ENCODE data around the gene STK32A. TPM values are rescaled to one million over a fixed set of nuclear protein-coding genes. Genes with fewer than 3 reads are reported as not detected.
"Not testable (repeated sequence)": the region's sequence is repeated elsewhere in the genome, so short reads cannot be mapped to it uniquely, and the experiment has no call there.

STK32A gene
- total RNA-seq, 1 donor from 2014 or later: 0.28 TPM

- no peaks in the 10 kb centered on the region for H3K27me3 Mint-ChIP-seq (ENCODE audit: low read depth)
- H3K27ac Mint-ChIP-seq (ENCODE audit: unreplicated experiment): no peak overlapping the region
- no peak for TF ChIP-seq CTCF (conservative IDR thresholded peaks at IDR 0.05)
- H3K9me3 Mint-ChIP-seq: no peaks in the 10 kb centered on the region
- H3K4me1 Mint-ChIP-seq: peaks cover 8% of the 10 kb centered on the region
- no peak overlapping the region for H3K4me3 Mint-ChIP-seq
- no peak for DNase-seq (ENCODE audit: low read depth, low spot score)
- no peaks in the 10 kb centered on the region for H3K36me3 Mint-ChIP-seq (ENCODE audit: low read depth)
Measured at GRCh38 chr5:147359581-147359980, 124.8 kb downstream of the STK32A start.

- no peak overlapping the region for H3K4me3 Mint-ChIP-seq
- no peaks in the 10 kb centered on the region for H3K27me3 Mint-ChIP-seq (ENCODE audit: low read depth)
- no peak for DNase-seq (ENCODE audit: low read depth, low spot score)
- peaks cover 8% of the 10 kb centered on the region for H3K4me1 Mint-ChIP-seq
- no peaks in the 10 kb centered on the region for H3K9me3 Mint-ChIP-seq
- H3K36me3 Mint-ChIP-seq (ENCODE audit: low read depth): no peaks in the 10 kb centered on the region
- TF ChIP-seq CTCF (conservative IDR thresholded peaks at IDR 0.05): no peak
- H3K27ac Mint-ChIP-seq (ENCODE audit: unreplicated experiment): peak overlapping the region; percentile 20
Measured at GRCh38 chr5:147360816-147361215, 126.0 kb downstream of the STK32A start.

- Mint-ChIP-seq H3K36me3 (ENCODE audit: low read depth) (no peaks in the 10 kb centered on the region), H3K27me3 (ENCODE audit: low read depth) (no peaks in the 10 kb centered on the region), H3K9me3 (no peaks in the 10 kb centered on the region), H3K4me3 (no peak overlapping the region), H3K27ac (ENCODE audit: unreplicated experiment) (no peak overlapping the region), H3K4me1 (peaks cover 8% of the 10 kb centered on the region)
- TF ChIP-seq CTCF (conservative IDR thresholded peaks at IDR 0.05): no peak
- DNase-seq (ENCODE audit: low read depth, low spot score): no peak
Measured at GRCh38 chr5:147361441-147362175, 126.8 kb downstream of the STK32A start.

- H3K27ac Mint-ChIP-seq (ENCODE audit: unreplicated experiment): not testable (repeated sequence)
Measured at GRCh38 chr5:147367381-147367780, 132.6 kb downstream of the STK32A start.

GRCh38 chr5:147369742-147370374, 135.0 kb downstream of the STK32A start:
- H3K36me3 Mint-ChIP-seq (ENCODE audit: low read depth): no peaks in the 10 kb centered on the region
- no peaks in the 10 kb centered on the region for H3K27me3 Mint-ChIP-seq (ENCODE audit: low read depth)
- H3K4me3 Mint-ChIP-seq: no peak overlapping the region
- no peak for DNase-seq (ENCODE audit: low read depth, low spot score)
- no peaks in the 10 kb centered on the region for H3K4me1 Mint-ChIP-seq
- TF ChIP-seq CTCF (conservative IDR thresholded peaks at IDR 0.05): peak; percentile 71
- H3K27ac Mint-ChIP-seq (ENCODE audit: unreplicated experiment): no peak overlapping the region
- H3K9me3 Mint-ChIP-seq: no peaks in the 10 kb centered on the region

More at GRCh38 chr5:147367381-147367780, 132.6 kb downstream of the STK32A start:
- not testable (repeated sequence) for DNase-seq (ENCODE audit: low read depth, low spot score); H3K4me1 Mint-ChIP-seq; H3K4me3 Mint-ChIP-seq; H3K9me3 Mint-ChIP-seq; H3K27me3 Mint-ChIP-seq (ENCODE audit: low read depth); H3K36me3 Mint-ChIP-seq (ENCODE audit: low read depth)

GRCh38 chr5:147371290-147371689, 136.5 kb downstream of the STK32A start:
- Mint-ChIP-seq H3K9me3 (no peaks in the 10 kb centered on the region), H3K27me3 (ENCODE audit: low read depth) (no peaks in the 10 kb centered on the region), H3K4me1 (no peaks in the 10 kb centered on the region), H3K4me3 (no peak overlapping the region), H3K27ac (ENCODE audit: unreplicated experiment) (no peak overlapping the region), H3K36me3 (ENCODE audit: low read depth) (no peaks in the 10 kb centered on the region)
- DNase-seq (ENCODE audit: low read depth, low spot score): no peak
- no peak for TF ChIP-seq CTCF (conservative IDR thresholded peaks at IDR 0.05)
